Brain microvascular endothelial cell (primary cell): ENCODE results near the gene ATP1A4.

ENCODE experiments used
- DNase-seq: peaks from one replicate; pipeline ENCODE4 v3.0.0-alpha.2; 2020
- H3K27ac ChIP-seq: fragments of 250-450 bp; sonication (Bioruptor Pico); 2 replicates; pipeline ENCODE4 v1.5.1; 2020; ENCODE audit warnings: mild to moderate bottlenecking, moderate library complexity
- H3K27me3 ChIP-seq: fragments of 250-450 bp; sonication (Bioruptor Pico); replicated peaks from 2 replicates; pipeline ENCODE4 v1.5.1; 2020; ENCODE audit warnings: mild to moderate bottlenecking
- H3K36me3 ChIP-seq: fragments of 250-450 bp; sonication (Bioruptor Pico); replicated peaks from 2 replicates; pipeline ENCODE4 v1.5.1; 2020; ENCODE audit warnings: mild to moderate bottlenecking
- H3K4me3 ChIP-seq: 2 replicates; pipeline ENCODE4 v1.5.1; 2011; ENCODE audit warnings: low read depth, mild to moderate bottlenecking, control low read depth, low read length, moderate library complexity
- CTCF ChIP-seq: IDR thresholded peaks from 2 replicates; pipeline ENCODE4 v1.5.1; 2011; ENCODE audit warnings: low read depth, mild to moderate bottlenecking, moderate library complexity, low read length, control low read depth, inconsistent platforms; ENCODE audit errors: missing control alignments
- in situ Hi-C: cut with HindIII; loops from 2 replicates; pipeline ENCODE4 v1.10.0; 2017; ENCODE audit warnings: low sequenced_read_pairs, low pct_ligation_motif_present

ATP1A4 gene

GRCh38 chr1:160159846-160160245 is 8.4 kb downstream of the ATP1A4 start:
- no peak for TF ChIP-seq CTCF
- no peak overlapping the region for H3K27ac ChIP-seq
- no peaks in the 10 kb centered on the region for H3K27me3 ChIP-seq
- H3K4me3 ChIP-seq, result no peak overlapping the region
- DNase-seq, result no peak
- no peaks in the 10 kb centered on the region for H3K36me3 ChIP-seq
- in situ Hi-C loops, result no loop called here

GRCh38 chr1:160161965-160162705 is 10.7 kb downstream of the ATP1A4 start:
- in situ Hi-C loops, result no loop called here

GRCh38 chr1:160162931-160163330 is 11.5 kb downstream of the ATP1A4 start:
- H3K4me3 ChIP-seq, result no peak overlapping the region
- DNase-seq, result no peak
- H3K27ac ChIP-seq, result no peak overlapping the region
- H3K27me3 ChIP-seq, result no peaks in the 10 kb centered on the region
- no peak for TF ChIP-seq CTCF
- H3K36me3 ChIP-seq, result no peaks in the 10 kb centered on the region
- in situ Hi-C loops, result no loop called here

More at GRCh38 chr1:160161965-160162705, 10.7 kb downstream of the ATP1A4 start:
- no peaks in the 10 kb centered on the region for H3K27me3 ChIP-seq
- no peaks in the 10 kb centered on the region for H3K36me3 ChIP-seq
- TF ChIP-seq CTCF, result peak; percentile 70
- no peak overlapping the region for H3K27ac ChIP-seq
- DNase-seq, result peak; percentile 17
- H3K4me3 ChIP-seq, result no peak overlapping the region

GRCh38 chr1:160163615-160164014 is 12.2 kb downstream of the ATP1A4 start:
- no peak for TF ChIP-seq CTCF
- no peak overlapping the region for H3K4me3 ChIP-seq
- in situ Hi-C loops, result no loop called here
- H3K27me3 ChIP-seq, result no peaks in the 10 kb centered on the region
- no peaks in the 10 kb centered on the region for H3K36me3 ChIP-seq
- no peak for DNase-seq
- H3K27ac ChIP-seq, result no peak overlapping the region

- H3K4me3 ChIP-seq, result no peak overlapping the region
- DNase-seq, result no peak
- in situ Hi-C loops, result no loop called here
- no peaks in the 10 kb centered on the region for H3K27me3 ChIP-seq
- no peaks in the 10 kb centered on the region for H3K36me3 ChIP-seq
- no peak overlapping the region for H3K27ac ChIP-seq
- no peak for TF ChIP-seq CTCF
These were observed 12.7 kb downstream of the ATP1A4 start for GRCh38 chr1:160164121-160164520.

- H3K27ac ChIP-seq, result no peak overlapping the region
- in situ Hi-C loops, result no loop called here
- H3K27me3 ChIP-seq, result no peaks in the 10 kb centered on the region
- no peaks in the 10 kb centered on the region for H3K36me3 ChIP-seq
- no peak overlapping the region for H3K4me3 ChIP-seq
- TF ChIP-seq CTCF, result no peak
- no peak for DNase-seq
These were observed 14.9 kb downstream of the ATP1A4 start for GRCh38 chr1:160166166-160166868.
